Activated T-helper 2 cell treated with anti-CD3 and anti-CD28 coated beads, Interferon-gamma antibody, Interleukin-2, Interleukin-4, amounts not matched to agents 10 μg/mL and 5 μg/mL and 100 μg/mL, durations not matched to agents 14 hours and 24 hours and 36 hours (primary cell): ENCODE measurements around the gene SNU13. TPM values are rescaled to one million over a fixed set of nuclear protein-coding genes. Genes with fewer than 3 reads are reported as not detected.
"Not testable (repeated sequence)": the region's sequence is repeated elsewhere in the genome, so short reads cannot be mapped to it uniquely, and the experiment has no call there.

Source experiments
- DNase-seq: peaks from one replicate; pipeline ENCODE4 v3.0.0; 2021; ENCODE audit warnings: low spot score
- H3K27ac Mint-ChIP-seq: one replicate; pipeline ENCODE4 v1.8.0; 2021; ENCODE audit warnings: mixed read lengths
- H3K27me3 Mint-ChIP-seq: one replicate; pipeline ENCODE4 v1.8.0; 2021; ENCODE audit warnings: low read depth, mixed read lengths
- H3K36me3 Mint-ChIP-seq: one replicate; pipeline ENCODE4 v1.8.0; 2021; ENCODE audit warnings: low read depth, mixed read lengths
- H3K4me1 Mint-ChIP-seq: one replicate; pipeline ENCODE4 v1.8.0; 2021; ENCODE audit warnings: low read depth, mixed read lengths
- H3K4me3 Mint-ChIP-seq: one replicate; pipeline ENCODE4 v1.8.0; 2021; ENCODE audit warnings: low read depth, mild to moderate bottlenecking, moderate library complexity, mixed read lengths
- H3K9me3 Mint-ChIP-seq: one replicate; pipeline ENCODE4 v1.8.0; 2021; ENCODE audit warnings: mixed read lengths
- intact Hi-C: fragments of 100-400 bp; cut with micrococcal nuclease; formaldehyde crosslinking; loops from one replicate; pipeline ENCODE4 v1.15.1; 2023
- total RNA-seq: library from RNA; stranded (reverse); gene quantifications from 2 replicates; pipeline ENCODE4 v1.2.3, GENCODE V29; 2022

The SNU13 gene
- total RNA-seq, 1 donor from 2014 or later, result 270 TPM

- peaks cover 82% of the 10 kb centered on the region for H3K36me3 Mint-ChIP-seq
- no peaks in the 10 kb centered on the region for H3K9me3 Mint-ChIP-seq
- no peak overlapping the region for H3K4me3 Mint-ChIP-seq
- H3K27ac Mint-ChIP-seq, result no peak overlapping the region
- H3K27me3 Mint-ChIP-seq, result no peaks in the 10 kb centered on the region
- no peaks in the 10 kb centered on the region for H3K4me1 Mint-ChIP-seq
- DNase-seq, result no peak
- intact Hi-C loops, result no loop called here
Observed at GRCh38 chr22:41654322-41654721, 34.3 kb downstream of the SNU13 start.

GRCh38 chr22:41650821-41651220, 37.8 kb downstream of the SNU13 start:
- Mint-ChIP-seq H3K9me3 (no peaks in the 10 kb centered on the region), H3K27ac (no peak overlapping the region), H3K27me3 (no peaks in the 10 kb centered on the region), H3K4me3 (no peak overlapping the region), H3K36me3 (peaks cover 79% of the 10 kb centered on the region), H3K4me1 (peaks cover 4% of the 10 kb centered on the region)
- intact Hi-C loops, result no loop called here
- no peak for DNase-seq

- Mint-ChIP-seq H3K4me3 (no peak overlapping the region), H3K4me1 (peaks cover 4% of the 10 kb centered on the region), H3K9me3 (no peaks in the 10 kb centered on the region), H3K27me3 (no peaks in the 10 kb centered on the region), H3K36me3 (peaks cover 75% of the 10 kb centered on the region), H3K27ac (no peak overlapping the region)
- intact Hi-C loops, result no loop called here
- no peak for DNase-seq
Observed at GRCh38 chr22:41650229-41650628, 38.4 kb downstream of the SNU13 start.

GRCh38 chr22:41648432-41648831, 40.2 kb downstream of the SNU13 start:
- no peak for DNase-seq
- H3K4me3 Mint-ChIP-seq, result no peak overlapping the region
- H3K9me3 Mint-ChIP-seq, result no peaks in the 10 kb centered on the region
- no peak overlapping the region for H3K27ac Mint-ChIP-seq
- H3K36me3 Mint-ChIP-seq, result peaks cover 64% of the 10 kb centered on the region
- no peaks in the 10 kb centered on the region for H3K27me3 Mint-ChIP-seq
- intact Hi-C loops, result no loop called here
- H3K4me1 Mint-ChIP-seq, result peaks cover 4% of the 10 kb centered on the region

- H3K36me3 Mint-ChIP-seq, result peaks cover 62% of the 10 kb centered on the region
Observed at GRCh38 chr22:41647771-41648170, 40.9 kb downstream of the SNU13 start.

GRCh38 chr22:41642331-41643110, 46.1 kb downstream of the SNU13 start:
- no peak overlapping the region for H3K4me3 Mint-ChIP-seq
- H3K36me3 Mint-ChIP-seq, result peaks cover 61% of the 10 kb centered on the region
- no peaks in the 10 kb centered on the region for H3K9me3 Mint-ChIP-seq
- H3K27me3 Mint-ChIP-seq, result no peaks in the 10 kb centered on the region
- intact Hi-C loops, result no loop called here
- no peak overlapping the region for H3K27ac Mint-ChIP-seq
- DNase-seq, result no peak
- H3K4me1 Mint-ChIP-seq, result no peaks in the 10 kb centered on the region

More at GRCh38 chr22:41647771-41648170, 40.9 kb downstream of the SNU13 start:
- Mint-ChIP-seq H3K27ac (no peak overlapping the region), H3K9me3 (no peaks in the 10 kb centered on the region), H3K27me3 (no peaks in the 10 kb centered on the region), H3K4me3 (no peak overlapping the region), H3K4me1 (peaks cover 4% of the 10 kb centered on the region)
- intact Hi-C loops, result no loop called here
- no peak for DNase-seq

GRCh38 chr22:41641854-41642253, 46.8 kb downstream of the SNU13 start:
- no peaks in the 10 kb centered on the region for H3K27me3 Mint-ChIP-seq
- H3K36me3 Mint-ChIP-seq, result peaks cover 63% of the 10 kb centered on the region
- no peak overlapping the region for H3K27ac Mint-ChIP-seq
- no peaks in the 10 kb centered on the region for H3K4me1 Mint-ChIP-seq
- intact Hi-C loops, result no loop called here
- H3K4me3 Mint-ChIP-seq, result no peak overlapping the region
- no peaks in the 10 kb centered on the region for H3K9me3 Mint-ChIP-seq
- no peak for DNase-seq

- Mint-ChIP-seq H3K9me3 (no peaks in the 10 kb centered on the region), H3K27ac (no peak overlapping the region), H3K4me3 (no peak overlapping the region), H3K36me3 (peaks cover 70% of the 10 kb centered on the region), H3K4me1 (no peaks in the 10 kb centered on the region), H3K27me3 (no peaks in the 10 kb centered on the region)
- intact Hi-C loops, result no loop called here
- no peak for DNase-seq
Observed at GRCh38 chr22:41638748-41639147, 49.9 kb downstream of the SNU13 start.

- intact Hi-C loops, result no loop called here
- H3K36me3 Mint-ChIP-seq, result peaks cover 73% of the 10 kb centered on the region
- no peaks in the 10 kb centered on the region for H3K4me1 Mint-ChIP-seq
- DNase-seq, result no peak
- H3K4me3 Mint-ChIP-seq, result no peak overlapping the region
- no peak overlapping the region for H3K27ac Mint-ChIP-seq
- H3K9me3 Mint-ChIP-seq, result no peaks in the 10 kb centered on the region
- H3K27me3 Mint-ChIP-seq, result no peaks in the 10 kb centered on the region
Observed at GRCh38 chr22:41638124-41638523, 50.5 kb downstream of the SNU13 start.

GRCh38 chr22:41637623-41638022, 51.0 kb downstream of the SNU13 start:
- intact Hi-C loops, DNase-seq, H3K27me3 Mint-ChIP-seq, H3K27ac Mint-ChIP-seq, H3K9me3 Mint-ChIP-seq, H3K4me1 Mint-ChIP-seq, H3K4me3 Mint-ChIP-seq: not testable (repeated sequence)
- peaks cover 70% of the 10 kb centered on the region for H3K36me3 Mint-ChIP-seq

GRCh38 chr22:41636467-41636866, 52.2 kb downstream of the SNU13 start:
- DNase-seq, result no peak
- intact Hi-C loops, result no loop called here
- Mint-ChIP-seq H3K4me1 (no peaks in the 10 kb centered on the region), H3K27me3 (no peaks in the 10 kb centered on the region), H3K36me3 (peaks cover 69% of the 10 kb centered on the region), H3K9me3 (no peaks in the 10 kb centered on the region), H3K27ac (no peak overlapping the region), H3K4me3 (no peak overlapping the region)

GRCh38 chr22:41634610-41635009, 54.1 kb downstream of the SNU13 start:
- H3K27me3 Mint-ChIP-seq, H3K9me3 Mint-ChIP-seq, intact Hi-C loops, H3K4me1 Mint-ChIP-seq, H3K4me3 Mint-ChIP-seq, H3K27ac Mint-ChIP-seq, DNase-seq: not testable (repeated sequence)
- peaks cover 64% of the 10 kb centered on the region for H3K36me3 Mint-ChIP-seq

- H3K4me3 Mint-ChIP-seq, intact Hi-C loops, H3K4me1 Mint-ChIP-seq, H3K27me3 Mint-ChIP-seq, H3K9me3 Mint-ChIP-seq, H3K27ac Mint-ChIP-seq, DNase-seq: not testable (repeated sequence)
- H3K36me3 Mint-ChIP-seq, result peaks cover 75% of the 10 kb centered on the region
Observed at GRCh38 chr22:41631615-41632014, 57.1 kb downstream of the SNU13 start.
